Panc1 (cell line): Measurements from ENCODE around the gene RALGPS1.

Source experiments
- CTCF ChIP-seq: fragments of 450-650 bp; IDR thresholded peaks from 2 replicates; pipeline ENCODE4 v1.5.1; 2017; ENCODE audit warnings: mild to moderate bottlenecking
- POLR2AphosphoS5 ChIP-seq: IDR thresholded peaks from 2 replicates; pipeline ENCODE4 v1.6.1; 2012; ENCODE audit warnings: mild to moderate bottlenecking, low read depth, low read length, moderate library complexity
- REST ChIP-seq, 2 experiments: IDR thresholded peaks; 2 replicates each; pipeline ENCODE4 v1.6.1; 2011 to 2012; ENCODE audit warnings: low read depth in 2 of 2, control low read depth in 1 of 2, low read length in 1 of 2, mild to moderate bottlenecking in 1 of 2, moderate library complexity in 1 of 2; ENCODE audit not compliant: insufficient read depth in 1 of 2
- TCF7L2 ChIP-seq: IDR thresholded peaks from 2 replicates; pipeline ENCODE4 v1.6.1; 2011; ENCODE audit warnings: mild to moderate bottlenecking, low read depth, low read length, inconsistent platforms

GRCh38 chr9:127209948-127210640 is 295.5 kb downstream of the RALGPS1 start:
- TF ChIP-seq CTCF = no peak
- TF ChIP-seq POLR2AphosphoS5 = no peak
- no peak for TF ChIP-seq REST (IDR thresholded peaks at IDR 0.05; ENCODE audit: insufficient read depth in 1 of 2, low read depth in 2 of 2, low read length in 1 of 2)
- TF ChIP-seq TCF7L2 = no peak
